Measurements from ENCODE around the gene CYTH4. TPM values are rescaled to one million over a fixed set of nuclear protein-coding genes. Genes with fewer than 3 reads are reported as not detected.

CYTH4 gene
- polyA plus RNA-seq, 4 donors = 2.4 to 4.9 (median 3.8) TPM

Other genes with a start within 250 kb of the CYTH4 start
- gene KCTD17, start 230.8 kb upstream of the CYTH4 start, polyA plus RNA-seq (ENCODE audit: insufficient read length in 4 of 4) = 10 to 100 TPM; 24.1 to 36.0 (median 32.1) TPM
- under 1 TPM; 0.35 to 0.63 (median 0.53) TPM for gene TMPRSS6, start 172.8 kb upstream of the CYTH4 start, polyA plus RNA-seq (ENCODE audit: insufficient read length in 4 of 4)
- gene IL2RB, start 132.6 kb upstream of the CYTH4 start, polyA plus RNA-seq (ENCODE audit: insufficient read length in 4 of 4) = 1 to 10 TPM in 3 of 4 donors, under 1 TPM in 1; 0.55 to 1.6 (median 1.2) TPM
- gene C1QTNF6, start 94.3 kb upstream of the CYTH4 start, polyA plus RNA-seq (ENCODE audit: insufficient read length in 4 of 4) = 10 to 100 TPM; 29.1 to 36.9 (median 32.3) TPM
- 1 to 10 TPM in 1 of 4 donors, under 1 TPM in 3; 0.83 to 1.1 (median 0.88) TPM for gene SSTR3, start 70.0 kb upstream of the CYTH4 start, polyA plus RNA-seq (ENCODE audit: insufficient read length in 4 of 4)
- 1 to 10 TPM; 5.7 to 9.3 (median 7.0) TPM for gene RAC2, start 38.2 kb upstream of the CYTH4 start, polyA plus RNA-seq (ENCODE audit: insufficient read length in 4 of 4)
- gene ELFN2, start 145.0 kb downstream of the CYTH4 start, polyA plus RNA-seq (ENCODE audit: insufficient read length in 4 of 4) = 1 to 10 TPM in 3 of 4 donors, under 1 TPM in 1; 0.92 to 1.9 (median 1.7) TPM
- gene MFNG, start 203.9 kb downstream of the CYTH4 start, polyA plus RNA-seq (ENCODE audit: insufficient read length in 4 of 4) = 10 to 100 TPM in 2 of 4 donors, 1 to 10 TPM in 2; 6.6 to 10.7 (median 9.1) TPM
- gene CARD10, start 236.9 kb downstream of the CYTH4 start, polyA plus RNA-seq (ENCODE audit: insufficient read length in 4 of 4) = 10 to 100 TPM; 15.8 to 27.6 (median 24.9) TPM

All from left renal cortex interstitium (tissue), 4 donors.